ENCODE data around the gene EPB41. TPM values are rescaled to one million over a fixed set of nuclear protein-coding genes. Genes with fewer than 3 reads are reported as not detected.
"Not testable (repeated sequence)": the region's sequence is repeated elsewhere in the genome, so short reads cannot be mapped to it uniquely, and the experiment has no call there.

Gene EPB41
- total and polyA plus RNA-seq, 2 donors from 2014 or later, result 9.9 to 38.8 TPM

- no peaks in the 10 kb centered on the region for H3K27me3 ChIP-seq (ENCODE audit: control insufficient read depth, insufficient read depth, low read length)
- no peak overlapping the region for H3K4me3 ChIP-seq (ENCODE audit: low read length in 3 of 3)
- TF ChIP-seq CTCF (IDR thresholded peaks at IDR 0.05; ENCODE audit: borderline replicate concordance, extremely low read depth, insufficient read depth), result no peak
- no peaks in the 10 kb centered on the region for H3K36me3 ChIP-seq (ENCODE audit: control insufficient read depth in 2 of 3, insufficient read depth in 3 of 3, low read length in 3 of 3)
- no peak overlapping the region for H3K27ac ChIP-seq (ENCODE audit: low read depth in 2 of 2, low read length in 2 of 2)
- FAIRE-seq (no peak), DNase-seq (peak in 1 of 5 donors; percentile 60)
- no peaks in the 10 kb centered on the region for H3K4me1 ChIP-seq (ENCODE audit: control insufficient read depth in 2 of 3, insufficient read depth in 2 of 3, low read depth in 1 of 3, low read length in 3 of 3)
- no peaks in the 10 kb centered on the region for H3K9me3 ChIP-seq (ENCODE audit: control insufficient read depth in 2 of 3, insufficient read depth in 1 of 3, low read length in 3 of 3)
- H3K9ac ChIP-seq (ENCODE audit: low read length in 3 of 3), result no peak overlapping the region
- intact Hi-C loops (cut with DNase I), result no loop called here
These were observed 182.0 kb downstream of the EPB41 start for GRCh38 chr1:29096231-29096886.

GRCh38 chr1:29099286-29099685 is 184.9 kb downstream of the EPB41 start:
- Histone ChIP-seq H3K4me3 (ENCODE audit: low read length in 3 of 3) (no peak overlapping the region), H3K27ac (ENCODE audit: low read depth in 2 of 2, low read length in 2 of 2) (no peak overlapping the region), H3K36me3 (ENCODE audit: control insufficient read depth in 2 of 3, insufficient read depth in 3 of 3, low read length in 3 of 3) (peaks cover 0 to 3% (median 0%) of the 10 kb centered on the region in 3 donors), H3K9ac (ENCODE audit: low read length in 3 of 3) (no peak overlapping the region), H3K9me3 (ENCODE audit: control insufficient read depth in 2 of 3, insufficient read depth in 1 of 3, low read length in 3 of 3) (no peaks in the 10 kb centered on the region), H3K4me1 (ENCODE audit: control insufficient read depth in 2 of 3, insufficient read depth in 2 of 3, low read depth in 1 of 3, low read length in 3 of 3) (no peaks in the 10 kb centered on the region), H3K27me3 (ENCODE audit: control insufficient read depth, insufficient read depth, low read length) (no peaks in the 10 kb centered on the region)
- DNase-seq, result no peak
- FAIRE-seq, result no peak
- intact Hi-C loops (cut with DNase I), result no loop called here
- no peak for TF ChIP-seq CTCF (IDR thresholded peaks at IDR 0.05; ENCODE audit: borderline replicate concordance, extremely low read depth, insufficient read depth)

- Histone ChIP-seq H3K27me3 (ENCODE audit: control insufficient read depth, insufficient read depth, low read length) (no peaks in the 10 kb centered on the region), H3K9me3 (ENCODE audit: control insufficient read depth in 2 of 3, insufficient read depth in 1 of 3, low read length in 3 of 3) (no peaks in the 10 kb centered on the region), H3K27ac (ENCODE audit: low read depth in 2 of 2, low read length in 2 of 2) (no peak overlapping the region), H3K4me1 (ENCODE audit: control insufficient read depth in 2 of 3, insufficient read depth in 2 of 3, low read depth in 1 of 3, low read length in 3 of 3) (no peaks in the 10 kb centered on the region), H3K36me3 (ENCODE audit: control insufficient read depth in 2 of 3, insufficient read depth in 3 of 3, low read length in 3 of 3) (peaks cover 0 to 3% (median 0%) of the 10 kb centered on the region in 3 donors), H3K4me3 (ENCODE audit: low read length in 3 of 3) (no peak overlapping the region), H3K9ac (ENCODE audit: low read length in 3 of 3) (no peak overlapping the region)
- FAIRE-seq, result no peak
- no peak for DNase-seq
- no peak for TF ChIP-seq CTCF (IDR thresholded peaks at IDR 0.05; ENCODE audit: borderline replicate concordance, extremely low read depth, insufficient read depth)
- intact Hi-C loops (cut with DNase I), result no loop called here
These were observed 186.1 kb downstream of the EPB41 start for GRCh38 chr1:29100487-29100886.

GRCh38 chr1:29105822-29106221 is 191.5 kb downstream of the EPB41 start:
- H3K9me3 ChIP-seq (ENCODE audit: control insufficient read depth in 2 of 3, insufficient read depth in 1 of 3, low read length in 3 of 3), result no peaks in the 10 kb centered on the region
- intact Hi-C loops (cut with DNase I), result no loop called here
- peaks cover 0 to 3% (median 0%) of the 10 kb centered on the region in 3 donors for H3K36me3 ChIP-seq (ENCODE audit: control insufficient read depth in 2 of 3, insufficient read depth in 3 of 3, low read length in 3 of 3)
- DNase-seq, result no peak
- TF ChIP-seq CTCF (IDR thresholded peaks at IDR 0.05; ENCODE audit: borderline replicate concordance, extremely low read depth, insufficient read depth), result no peak
- H3K27ac ChIP-seq (ENCODE audit: low read depth in 2 of 2, low read length in 2 of 2), result no peak overlapping the region
- H3K9ac ChIP-seq (ENCODE audit: low read length in 3 of 3), result no peak overlapping the region
- no peaks in the 10 kb centered on the region for H3K27me3 ChIP-seq (ENCODE audit: control insufficient read depth, insufficient read depth, low read length)
- no peak for FAIRE-seq
- no peaks in the 10 kb centered on the region for H3K4me1 ChIP-seq (ENCODE audit: control insufficient read depth in 2 of 3, insufficient read depth in 2 of 3, low read depth in 1 of 3, low read length in 3 of 3)
- no peak overlapping the region for H3K4me3 ChIP-seq (ENCODE audit: low read length in 3 of 3)

GRCh38 chr1:29108041-29108440 is 193.7 kb downstream of the EPB41 start:
- H3K9me3 ChIP-seq (ENCODE audit: control insufficient read depth in 2 of 3, insufficient read depth in 1 of 3, low read length in 3 of 3); H3K4me3 ChIP-seq (ENCODE audit: low read length in 3 of 3); H3K4me1 ChIP-seq (ENCODE audit: control insufficient read depth in 2 of 3, insufficient read depth in 2 of 3, low read depth in 1 of 3, low read length in 3 of 3); H3K27me3 ChIP-seq (ENCODE audit: control insufficient read depth, insufficient read depth, low read length); H3K36me3 ChIP-seq (ENCODE audit: control insufficient read depth in 2 of 3, insufficient read depth in 3 of 3, low read length in 3 of 3); DNase-seq; H3K9ac ChIP-seq (ENCODE audit: low read length in 3 of 3); intact Hi-C loops (cut with DNase I); FAIRE-seq; H3K27ac ChIP-seq (ENCODE audit: low read depth in 2 of 2, low read length in 2 of 2): not testable (repeated sequence)
